IPS DF 19.7 (cell line): ENCODE data around the gene BLOC1S4.
"Not testable (repeated sequence)": the region's sequence is repeated elsewhere in the genome, so short reads cannot be mapped to it uniquely, and the experiment has no call there.

Experiments
- DNase-seq: peaks from one replicate; pipeline ENCODE4 v3.0.0-alpha.2; 2013; ENCODE audit warnings: low read depth, low spot score

BLOC1S4 gene

DNA sequence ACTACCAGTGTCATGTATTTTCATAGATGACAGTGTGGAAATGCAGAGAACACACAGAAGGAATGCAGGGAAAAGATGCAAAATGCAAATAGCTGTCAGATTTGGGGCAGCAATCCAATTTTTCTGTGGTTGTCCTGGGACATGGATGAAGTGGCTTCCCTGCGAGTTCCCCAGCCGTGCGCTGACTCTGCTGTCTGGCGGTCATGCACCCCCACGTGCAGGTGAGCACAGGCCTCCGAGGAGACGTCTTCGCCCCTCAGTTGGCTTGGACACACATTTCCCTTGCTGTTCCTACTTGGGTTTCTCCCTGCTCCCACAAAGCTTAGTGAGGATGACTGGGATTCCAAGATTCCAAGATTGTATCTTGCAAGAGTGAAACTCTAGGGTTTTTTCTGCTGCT is 24.4 kb downstream of the BLOC1S4 start:
- DNase-seq: no peak

GRCh38 chr4:6742507-6742906 is 26.5 kb downstream of the BLOC1S4 start:
- DNase-seq: no peak

DNA sequence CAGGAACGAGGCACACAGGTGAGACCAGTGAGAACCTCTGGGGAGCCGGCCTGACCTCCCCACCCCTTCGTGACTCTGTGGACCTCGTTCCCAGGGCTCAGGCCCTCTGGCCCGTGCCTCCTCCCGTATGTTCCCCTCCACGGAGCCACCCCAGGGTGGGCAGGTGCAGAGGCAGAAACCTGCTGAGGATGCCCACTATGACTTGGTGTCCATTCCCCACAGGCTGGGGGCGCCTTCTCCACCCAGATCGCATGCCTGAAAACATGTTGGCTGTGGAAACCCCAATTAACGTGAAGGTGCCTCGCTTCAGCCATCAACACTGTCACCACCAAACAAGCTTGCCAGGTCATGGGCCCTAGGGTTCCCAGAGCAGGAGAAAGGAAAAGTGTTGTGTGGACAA is 27.0 kb downstream of the BLOC1S4 start:
- no peak for DNase-seq

- no peak for DNase-seq
These were observed 30.8 kb downstream of the BLOC1S4 start for GRCh38 chr4:6746721-6747293.

DNA sequence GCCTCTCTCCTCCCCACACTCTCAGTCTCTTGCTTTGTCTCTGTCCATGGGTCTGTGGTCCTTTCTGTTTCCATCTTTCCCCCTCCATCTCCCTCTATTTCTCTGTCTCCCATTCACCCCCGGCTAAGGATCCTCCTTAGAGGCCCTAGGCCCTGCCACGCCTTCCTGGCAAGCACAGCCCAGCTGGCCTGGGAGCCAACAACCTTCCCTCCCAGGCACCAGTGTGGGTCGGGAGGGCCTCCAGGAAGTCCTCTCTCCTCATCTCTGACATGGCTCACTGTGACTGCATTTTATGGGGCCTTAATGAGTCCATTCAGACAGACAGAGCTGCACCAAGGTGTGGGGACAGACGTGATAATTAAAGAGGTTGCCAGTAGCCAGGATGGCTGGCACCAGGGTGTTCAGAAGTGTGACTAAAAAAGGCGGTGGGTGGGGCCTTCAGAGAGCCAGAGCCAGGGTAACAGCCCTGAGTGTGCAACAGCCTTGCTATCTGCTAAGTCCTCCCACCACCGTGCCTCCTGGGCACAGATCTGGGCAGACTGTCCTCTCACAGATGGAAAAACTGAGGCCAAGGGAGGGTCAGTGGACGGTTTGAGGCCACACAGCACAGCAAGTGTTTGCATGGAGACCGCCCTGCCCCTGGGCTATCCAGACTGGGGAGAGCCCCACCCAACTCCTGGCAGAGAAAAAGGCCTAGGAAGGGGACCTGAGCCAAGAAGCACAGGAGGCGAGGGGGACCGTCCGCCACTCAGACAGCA is 31.5 kb downstream of the BLOC1S4 start:
- no peak for DNase-seq

DNA sequence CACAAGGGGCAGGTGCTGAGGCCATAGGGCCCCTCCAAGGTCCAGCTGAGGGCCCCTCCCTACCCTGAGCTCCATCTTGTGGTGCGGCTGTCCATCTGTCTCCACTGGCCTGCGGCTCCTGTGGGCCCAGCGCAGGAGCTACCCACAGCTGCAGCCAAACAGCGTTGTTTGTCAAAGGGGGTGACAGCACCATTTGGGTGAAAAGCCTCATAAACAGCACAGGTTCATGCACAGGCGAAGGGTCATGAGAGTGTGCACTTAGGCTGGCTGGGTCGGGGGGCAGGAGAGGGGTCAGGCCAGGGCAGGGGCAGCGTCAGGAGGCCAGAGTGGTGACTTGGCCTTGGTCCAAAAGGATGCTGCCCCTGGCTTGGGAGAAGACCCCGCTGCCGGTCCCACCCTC is 32.3 kb downstream of the BLOC1S4 start:
- no peak for DNase-seq

GRCh38 chr4:6749340-6750171 is 33.6 kb downstream of the BLOC1S4 start:
- DNase-seq: no peak

DNA sequence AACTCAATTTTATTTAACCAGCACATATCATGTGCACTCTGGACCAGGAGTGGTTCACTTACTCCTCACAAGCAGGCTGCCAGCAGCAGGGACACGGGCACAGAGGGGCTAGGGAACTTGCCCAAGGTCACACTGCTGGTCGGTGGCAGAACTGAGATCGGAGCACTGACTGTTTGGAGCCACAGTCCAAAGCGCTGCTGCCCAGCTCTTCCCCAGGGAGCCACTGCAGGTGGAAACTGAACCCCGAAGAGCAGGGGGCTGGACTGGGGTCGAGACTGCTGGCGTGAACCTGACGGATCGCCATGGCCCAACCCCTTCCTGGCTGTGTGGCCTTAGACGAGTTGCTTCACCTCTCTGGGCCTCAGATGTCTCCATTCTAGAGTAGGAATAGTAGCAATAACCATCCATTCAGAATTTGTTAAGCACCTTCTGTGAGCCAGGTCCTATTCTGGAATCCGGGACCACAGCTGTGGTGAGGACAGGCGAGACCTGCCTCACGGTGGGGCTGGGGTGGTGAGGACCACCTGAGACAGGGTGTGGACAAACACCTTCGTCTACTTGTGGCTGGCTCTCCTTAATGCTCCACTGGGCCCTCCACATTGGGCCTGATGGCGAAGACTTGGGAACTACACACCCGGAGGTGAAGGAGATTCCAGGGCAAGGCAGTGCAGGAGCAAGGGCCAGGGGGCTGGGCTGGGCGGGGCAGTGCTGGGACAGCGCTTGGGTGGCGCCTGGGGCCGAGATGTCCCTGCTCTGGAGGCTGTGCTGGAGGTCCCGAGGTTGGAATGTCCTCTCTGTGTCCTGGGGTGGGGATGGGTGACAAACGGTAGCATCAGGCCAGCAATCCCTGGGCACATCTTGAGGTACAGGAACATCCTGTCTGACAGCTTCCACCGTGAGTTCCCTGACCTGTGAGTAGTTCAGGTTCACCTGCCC is 34.6 kb downstream of the BLOC1S4 start:
- DNase-seq: no peak

GRCh38 chr4:6751611-6752485 is 35.9 kb downstream of the BLOC1S4 start:
- DNase-seq: no peak

DNA sequence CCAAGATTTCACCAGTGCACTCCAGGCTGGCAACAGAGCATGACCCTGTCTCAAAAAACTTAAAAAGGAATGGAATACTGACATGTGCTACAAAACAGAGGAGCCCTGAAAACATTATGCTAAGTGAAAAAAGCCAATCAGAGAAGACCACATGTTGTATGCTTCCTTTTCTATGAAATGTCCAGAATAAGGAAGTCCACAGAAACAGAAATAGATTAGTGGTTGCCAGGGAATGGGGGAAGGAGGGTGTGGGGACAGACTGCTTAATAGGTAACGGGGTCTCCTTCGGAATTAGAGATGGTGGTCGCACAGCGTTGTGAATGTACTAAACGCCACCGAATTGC is 36.5 kb downstream of the BLOC1S4 start:
- DNase-seq: no peak

DNA sequence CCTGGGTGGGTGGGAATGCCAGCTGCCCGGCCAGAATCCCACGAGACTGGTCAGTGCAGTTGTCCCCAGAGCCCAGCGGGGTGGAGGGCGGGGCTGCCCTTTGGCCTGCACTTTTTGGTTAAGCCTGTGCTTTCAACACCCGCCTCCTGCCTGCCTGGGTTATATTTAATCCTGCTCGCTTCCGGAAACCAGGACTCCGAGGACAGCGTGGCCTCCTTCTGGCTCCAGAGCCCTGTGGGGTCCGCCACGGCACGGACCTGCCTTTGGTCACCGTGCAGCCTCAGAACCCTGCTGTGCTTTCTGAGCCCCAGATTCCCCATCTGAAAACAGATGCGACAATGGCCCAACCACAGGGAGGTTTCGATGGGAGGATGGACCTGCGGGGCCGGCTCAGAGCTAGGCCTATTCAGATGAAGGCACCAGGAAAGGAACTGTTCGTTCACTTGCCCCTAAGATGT is 37.2 kb downstream of the BLOC1S4 start:
- no peak for DNase-seq

- DNase-seq: no peak
These were observed 37.9 kb downstream of the BLOC1S4 start for GRCh38 chr4:6753891-6754290.

DNA sequence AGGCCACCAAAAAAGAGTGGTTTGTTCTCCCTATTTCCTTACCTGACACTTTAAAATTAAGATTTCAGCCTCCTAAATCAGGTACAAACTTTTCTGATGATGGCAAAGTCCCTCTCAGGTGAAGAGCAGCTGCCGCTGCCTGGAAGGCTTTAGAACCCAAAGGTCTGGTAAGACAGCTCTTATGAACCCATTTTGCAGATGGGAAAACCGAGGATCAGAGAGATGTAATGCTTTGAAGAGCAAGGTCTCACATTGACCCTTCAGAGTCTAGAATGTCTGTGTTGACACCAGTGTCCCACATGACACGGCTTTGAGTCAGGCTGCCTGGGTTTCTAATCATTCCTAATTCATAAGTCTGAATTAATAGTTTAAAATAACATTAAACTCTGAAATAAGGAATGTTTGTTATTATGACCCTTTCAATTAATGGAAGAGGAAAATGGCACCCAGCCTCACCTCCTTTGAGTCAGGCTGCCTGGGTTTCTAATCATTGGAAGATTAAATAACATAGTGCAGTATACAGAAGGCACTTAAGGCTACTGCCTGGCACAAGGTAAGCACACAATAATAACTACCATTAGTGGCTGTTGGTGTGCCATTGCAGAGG is 38.6 kb downstream of the BLOC1S4 start:
- no peak for DNase-seq

GRCh38 chr4:6755088-6755753 is 39.2 kb downstream of the BLOC1S4 start:
- no peak for DNase-seq

DNA sequence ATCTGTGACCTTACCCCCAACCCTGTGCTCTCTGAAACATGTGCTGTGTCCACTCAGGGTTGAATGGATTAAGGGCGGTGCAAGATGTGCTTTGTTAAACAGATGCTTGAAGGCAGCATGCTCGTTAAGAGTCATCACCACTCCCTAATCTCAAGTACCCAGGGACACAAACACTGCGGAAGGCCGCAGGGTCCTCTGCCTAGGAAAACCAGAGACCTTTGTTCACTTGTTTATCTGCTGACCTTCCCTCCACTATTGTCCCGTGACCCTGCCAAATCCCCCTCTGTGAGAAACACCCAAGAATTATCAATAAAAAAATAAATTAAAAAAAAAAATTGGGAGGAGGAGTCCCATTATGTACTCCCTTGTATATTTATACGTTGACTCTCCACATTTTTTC is 40.4 kb downstream of the BLOC1S4 start:
- not testable (repeated sequence) for DNase-seq

- DNase-seq: no peak
These were observed 42.8 kb downstream of the BLOC1S4 start for GRCh38 chr4:6758728-6759127.

DNA sequence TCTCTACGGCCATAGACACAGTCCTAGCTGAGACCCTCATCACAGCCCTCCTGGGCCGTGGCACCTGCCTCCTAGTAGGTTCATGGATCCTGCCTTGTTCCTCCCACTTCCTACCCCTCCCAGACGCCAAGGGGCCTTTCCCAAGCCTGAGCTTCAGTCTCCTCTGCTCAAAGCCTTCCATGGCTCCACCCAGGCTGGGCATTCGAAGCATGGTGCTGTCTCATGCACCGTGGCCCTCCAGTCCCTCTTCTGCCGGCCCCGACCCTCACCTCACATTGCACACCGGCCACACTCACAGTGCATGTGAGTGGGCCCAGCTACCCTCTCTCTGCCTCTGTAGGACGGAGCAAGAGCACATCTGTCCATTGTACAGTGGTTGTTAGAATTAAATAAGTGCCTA is 44.9 kb downstream of the BLOC1S4 start:
- DNase-seq: no peak

DNA sequence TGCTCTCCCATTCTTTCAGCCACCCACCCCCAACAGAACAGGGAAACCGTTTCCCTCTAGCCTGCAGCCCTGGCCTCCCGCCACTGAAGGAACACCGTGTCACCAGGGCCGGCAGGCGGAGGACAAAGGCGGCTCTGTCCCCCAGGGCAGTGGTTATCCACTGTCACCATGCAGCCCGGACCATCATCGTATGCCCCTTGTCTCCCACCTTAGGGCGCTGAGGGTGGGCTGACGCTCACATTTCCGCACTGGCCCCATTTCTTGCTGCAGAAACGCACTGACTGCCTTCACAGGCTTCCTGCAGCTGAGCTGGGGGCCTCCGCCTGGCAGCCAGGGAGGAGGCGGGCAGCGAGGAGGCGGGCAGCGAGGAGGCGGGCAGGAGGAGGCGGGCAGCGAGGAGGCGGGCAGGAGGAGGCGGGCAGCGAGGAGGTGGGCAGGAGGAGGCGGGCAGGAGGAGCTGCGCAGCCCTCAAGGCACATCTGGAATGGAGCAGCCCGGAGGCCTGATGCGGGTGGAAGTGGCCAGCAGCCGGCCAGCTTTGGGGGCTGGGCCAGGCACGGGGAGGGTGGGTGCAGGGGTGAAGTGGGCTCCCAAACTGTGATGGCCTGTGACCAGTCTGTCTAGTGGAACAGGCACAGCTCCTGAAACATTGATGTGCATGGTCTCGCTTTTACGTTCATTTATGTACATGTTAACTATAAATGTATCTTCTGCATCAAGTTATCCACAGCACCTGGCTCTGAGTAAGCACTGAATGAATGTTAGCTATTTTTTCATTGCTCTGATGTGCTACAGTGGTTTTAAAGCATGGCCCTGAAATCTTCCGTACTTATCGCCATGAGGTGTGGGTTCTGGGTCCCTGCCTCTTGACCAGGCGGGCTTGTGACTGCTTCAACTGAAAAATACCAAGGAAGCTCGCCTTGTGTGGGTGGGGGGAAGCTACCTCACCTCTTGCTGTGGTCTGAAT is 46.0 kb downstream of the BLOC1S4 start:
- DNase-seq: no peak
